Liver (tissue), 9 donors: ENCODE measurements around the gene CDH4. TPM values are rescaled to one million over a fixed set of nuclear protein-coding genes. Genes with fewer than 3 reads are reported as not detected.

Source experiments
- DNase-seq: peaks from one replicate; pipeline ENCODE4 v3.0.0-alpha.2; 2017; ENCODE audit warnings: low spot score
- H3K27ac ChIP-seq, 2 donors: one replicate each; pipeline ENCODE4 v1.7.0; 2013; ENCODE audit warnings: inconsistent platforms in 2 of 2, low read length in 2 of 2, control low read depth in 1 of 2, low read depth in 1 of 2, mild to moderate bottlenecking in 1 of 2
- H3K27me3 ChIP-seq, 4 donors: one replicate each; pipeline versions ENCODE4 v1.6.1 to v1.7.0; 2013; ENCODE audit warnings: low read length in 3 of 4, inconsistent platforms in 1 of 4, mild to moderate bottlenecking in 1 of 4, moderate library complexity in 1 of 4; ENCODE audit not compliant: control insufficient read depth in 4 of 4, insufficient read depth in 4 of 4
- H3K36me3 ChIP-seq, 4 donors: one replicate each; pipeline versions ENCODE4 v1.6.1 to v1.7.0; 2013; ENCODE audit warnings: low read length in 3 of 4, mild to moderate bottlenecking in 3 of 4, low read depth in 1 of 4, moderate library complexity in 1 of 4; ENCODE audit not compliant: control insufficient read depth in 4 of 4, insufficient read depth in 3 of 4
- H3K4me1 ChIP-seq, 4 donors: one replicate each; pipeline versions ENCODE4 v1.6.1 to v1.7.0; 2013; ENCODE audit warnings: low read length in 3 of 4, mild to moderate bottlenecking in 3 of 4, moderate library complexity in 1 of 4; ENCODE audit not compliant: control insufficient read depth in 4 of 4, insufficient read depth in 4 of 4
- H3K4me3 ChIP-seq, 3 donors: one replicate each; pipeline versions ENCODE4 v1.6.1 to v1.7.0; 2013; ENCODE audit warnings: low read length in 3 of 3, control low read depth in 1 of 3, low read depth in 1 of 3, mild to moderate bottlenecking in 1 of 3
- H3K9ac ChIP-seq, 2 donors: one replicate each; pipeline ENCODE4 v1.7.0; 2013; ENCODE audit warnings: low read length in 2 of 2, mild to moderate bottlenecking in 2 of 2, moderate library complexity in 2 of 2, control low read depth in 1 of 2, low read depth in 1 of 2
- H3K9me3 ChIP-seq, 4 donors: one replicate each; pipeline versions ENCODE4 v1.6.1 to v1.7.0; 2013; ENCODE audit warnings: low read length in 3 of 4; ENCODE audit not compliant: control insufficient read depth in 4 of 4
- ATF3 ChIP-seq: IDR thresholded peaks from 2 replicates; pipeline ENCODE4 v1.6.1; 2016; ENCODE audit warnings: antibody characterized with exemption
- EGR1 ChIP-seq, 2 donors: IDR thresholded peaks; 2 replicates each; pipeline ENCODE4 v1.6.1; 2016 to 2018; ENCODE audit warnings: antibody characterized with exemption in 2 of 2, low read depth in 2 of 2
- FOXA1 ChIP-seq: IDR thresholded peaks from 2 replicates; pipeline ENCODE4 v1.6.1; 2016; ENCODE audit warnings: antibody characterized with exemption
- FOXA2 ChIP-seq: IDR thresholded peaks from 2 replicates; pipeline ENCODE4 v1.6.1; 2016; ENCODE audit warnings: antibody characterized with exemption
- GABPA ChIP-seq, 2 donors: IDR thresholded peaks in 1 of 2; conservative IDR thresholded peaks in 1 of 2; 2 replicates each; pipeline ENCODE4 v1.6.1; 2016; ENCODE audit warnings: antibody characterized with exemption in 2 of 2, mild to moderate bottlenecking in 1 of 2, moderate library complexity in 1 of 2
- HNF4A ChIP-seq, 2 donors: conservative IDR thresholded peaks; 2 replicates each; pipeline ENCODE4 v1.6.1; 2016; ENCODE audit warnings: antibody characterized with exemption in 2 of 2, mild to moderate bottlenecking in 2 of 2
- HNF4G ChIP-seq: IDR thresholded peaks from 2 replicates; pipeline ENCODE4 v1.6.1; 2016; ENCODE audit warnings: antibody characterized with exemption
- JUND ChIP-seq, 2 donors: IDR thresholded peaks; 2 replicates each; pipeline ENCODE4 v1.6.1; 2016; ENCODE audit warnings: antibody characterized with exemption in 2 of 2
- MAX ChIP-seq: IDR thresholded peaks from 2 replicates; pipeline ENCODE4 v1.6.1; 2016; ENCODE audit warnings: antibody characterized with exemption
- NR2F2 ChIP-seq: IDR thresholded peaks from 2 replicates; pipeline ENCODE4 v1.6.1; 2016; ENCODE audit warnings: antibody characterized with exemption
- RAD21 ChIP-seq, 2 donors: IDR thresholded peaks; 2 replicates each; pipeline ENCODE4 v1.6.1; 2016; ENCODE audit warnings: antibody characterized with exemption in 2 of 2, mild to moderate bottlenecking in 2 of 2
- REST ChIP-seq: IDR thresholded peaks from 2 replicates; pipeline ENCODE4 v1.6.1; 2016; ENCODE audit warnings: antibody characterized with exemption, mild to moderate bottlenecking
- SP1 ChIP-seq: IDR thresholded peaks from 2 replicates; pipeline ENCODE4 v1.6.1; 2018; ENCODE audit warnings: antibody characterized with exemption, mild to moderate bottlenecking
- TAF1 ChIP-seq: conservative IDR thresholded peaks from 2 replicates; pipeline ENCODE4 v1.6.1; 2016; ENCODE audit warnings: antibody characterized with exemption, mild to moderate bottlenecking
- YY1 ChIP-seq: IDR thresholded peaks from 2 replicates; pipeline ENCODE4 v1.6.1; 2016; ENCODE audit warnings: antibody characterized with exemption, mild to moderate bottlenecking
- ZBTB33 ChIP-seq: IDR thresholded peaks from 2 replicates; pipeline ENCODE4 v1.6.1; 2016; ENCODE audit warnings: antibody characterized with exemption
- WGBS: extraction: QIAGEN DNeasy Blood & Tissue Kit; methylation state at CpG from one replicate; pipeline ENCODE4 v1.1.7; 2013; 5-methylcytosine and 5-hydroxymethylcytosine counted together
- polyA plus RNA-seq, 2 donors: library from polyadenylated mRNA; stranded (reverse) in 1 of 2; unstranded in 1 of 2; fragments of 200-250 nt in 1 of 2; fragments of >200 nt in 1 of 2; fragmentation: Nextera tagmentation in 1 of 2; extraction: Ambion mirVana in 1 of 2; gene quantifications; one replicate each; pipeline versions ENCODE4 v1.2.1 to v1.2.3, GENCODE V29; 2013 to 2015
- total RNA-seq, 2 donors: library from RNA; depleted of rRNA; stranded (reverse); fragments of >200 nt; gene quantifications; one replicate each; pipeline ENCODE4 v1.2.3, GENCODE V29; 2014
- donor health status: healthy.
- donor health status: healthy.
- donor health status: healthy.
- donor health status: healthy.
- donor health status: healthy.

Gene CDH4
- total and polyA plus RNA-seq, 4 donors = 0.03 to 0.25 (median 0.19) TPM; not detected in 1

- TF ChIP-seq SP1 (no peak), MAX (no peak), HNF4G (no peak), JUND (IDR thresholded peaks at IDR 0.05) (no peak), TAF1 (no peak), REST (no peak), YY1 (no peak), NR2F2 (no peak), FOXA2 (no peak), GABPA (IDR thresholded peaks at IDR 0.05 in 1 of 2, conservative IDR thresholded peaks at IDR 0.05 in 1 of 2) (no peak), ATF3 (no peak), FOXA1 (no peak), ZBTB33 (no peak), RAD21 (IDR thresholded peaks at IDR 0.05) (no peak)
- peaks cover 0 to 6% (median 1%) of the 10 kb centered on the region in 4 donors for H3K27me3 ChIP-seq
- no peak overlapping the region for H3K27ac ChIP-seq
- no peak overlapping the region for H3K9ac ChIP-seq
- no peak overlapping the region for H3K4me3 ChIP-seq
- H3K4me1 ChIP-seq = no peaks in the 10 kb centered on the region
- 85% methylated on average over 8 of the region's 8 CpGs for WGBS
- no peak for DNase-seq
- no peaks in the 10 kb centered on the region for H3K36me3 ChIP-seq
- H3K9me3 ChIP-seq = no peaks in the 10 kb centered on the region
Observed at GRCh38 chr20:61303217-61303616, 51.2 kb downstream of the CDH4 start.

DNA sequence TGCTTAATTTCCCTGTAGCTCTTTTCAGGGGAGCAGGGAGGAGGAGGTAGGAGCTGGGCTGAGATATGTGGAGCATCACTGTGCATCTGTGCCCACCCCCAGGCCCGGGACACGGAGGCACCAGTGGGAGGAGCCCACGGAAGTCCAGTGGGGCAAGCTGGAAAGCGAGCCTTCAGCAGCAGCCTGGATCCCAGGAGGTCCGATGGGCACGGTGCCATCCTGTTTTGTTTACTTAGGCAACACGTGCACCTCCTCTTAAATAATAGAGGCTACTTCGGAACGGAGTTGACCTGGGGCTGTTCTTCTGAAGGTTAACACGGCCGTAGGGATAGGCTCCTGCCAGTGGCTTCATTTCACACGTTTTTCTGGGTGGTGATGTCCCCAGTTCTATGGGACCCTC is 51.6 kb downstream of the CDH4 start:
- no peak for DNase-seq
- no peak overlapping the region for H3K27ac ChIP-seq
- H3K4me1 ChIP-seq = no peaks in the 10 kb centered on the region
- WGBS = 73% methylated on average over 12 of the region's 12 CpGs
- H3K27me3 ChIP-seq = peaks cover 0 to 6% (median 1%) of the 10 kb centered on the region in 4 donors
- no peak overlapping the region for H3K4me3 ChIP-seq
- TF ChIP-seq REST (no peak), YY1 (no peak), NR2F2 (no peak), ZBTB33 (no peak), SP1 (no peak), HNF4G (no peak), TAF1 (no peak), FOXA1 (no peak), GABPA (IDR thresholded peaks at IDR 0.05 in 1 of 2, conservative IDR thresholded peaks at IDR 0.05 in 1 of 2) (no peak), EGR1 (IDR thresholded peaks at IDR 0.05; ENCODE audit: low read depth in 2 of 2) (no peak), FOXA2 (no peak), MAX (no peak), HNF4A (conservative IDR thresholded peaks at IDR 0.05) (no peak), JUND (IDR thresholded peaks at IDR 0.05) (no peak)
- H3K9me3 ChIP-seq = no peaks in the 10 kb centered on the region
- no peaks in the 10 kb centered on the region for H3K36me3 ChIP-seq
- H3K9ac ChIP-seq = no peak overlapping the region
